Ishikawa (cell line): ENCODE measurements around the gene PRM1.

ENCODE experiments used
- CEBPB ChIP-seq: IDR thresholded peaks from 2 replicates; pipeline ENCODE4 v1.6.1; 2012
- CREB1 ChIP-seq: IDR thresholded peaks from 2 replicates; pipeline ENCODE4 v1.6.1; 2012; ENCODE audit warnings: low read depth
- EGR1 ChIP-seq: IDR thresholded peaks from 2 replicates; pipeline ENCODE4 v1.6.1; 2012
- EP300 ChIP-seq: IDR thresholded peaks from 2 replicates; pipeline ENCODE4 v1.6.1; 2012; ENCODE audit warnings: borderline replicate concordance
- FOXM1 ChIP-seq: IDR thresholded peaks from 2 replicates; pipeline ENCODE4 v1.6.1; 2012; ENCODE audit warnings: low read depth, borderline replicate concordance
- MAX ChIP-seq: IDR thresholded peaks from 2 replicates; pipeline ENCODE4 v1.6.1; 2012
- NFIC ChIP-seq: IDR thresholded peaks from 2 replicates; pipeline ENCODE4 v1.6.1; 2012
- RAD21 ChIP-seq: IDR thresholded peaks from 2 replicates; pipeline ENCODE4 v1.6.1; 2012; ENCODE audit warnings: low read depth
- TAF1 ChIP-seq: IDR thresholded peaks from 2 replicates; pipeline ENCODE4 v1.6.1; 2012; ENCODE audit warnings: low read depth, mild to moderate bottlenecking
- TEAD4 ChIP-seq: IDR thresholded peaks from 2 replicates; pipeline ENCODE4 v1.6.1; 2012
- YY1 ChIP-seq: IDR thresholded peaks from 2 replicates; pipeline ENCODE4 v1.6.1; 2012; ENCODE audit warnings: low read depth
- ZBTB7A ChIP-seq: IDR thresholded peaks from 2 replicates; pipeline ENCODE4 v1.6.1; 2012; ENCODE audit warnings: low read depth
- TF ChIP-seq, protein P1 (sequence below): IDR thresholded peaks from 2 replicates; pipeline ENCODE4 v1.6.1; 2012; ENCODE audit warnings: low read depth, mild to moderate bottlenecking
- TF ChIP-seq, protein P2 (sequence below): IDR thresholded peaks from 2 replicates; pipeline ENCODE4 v1.6.1; 2012

- TF ChIP-seq, protein P1, sequence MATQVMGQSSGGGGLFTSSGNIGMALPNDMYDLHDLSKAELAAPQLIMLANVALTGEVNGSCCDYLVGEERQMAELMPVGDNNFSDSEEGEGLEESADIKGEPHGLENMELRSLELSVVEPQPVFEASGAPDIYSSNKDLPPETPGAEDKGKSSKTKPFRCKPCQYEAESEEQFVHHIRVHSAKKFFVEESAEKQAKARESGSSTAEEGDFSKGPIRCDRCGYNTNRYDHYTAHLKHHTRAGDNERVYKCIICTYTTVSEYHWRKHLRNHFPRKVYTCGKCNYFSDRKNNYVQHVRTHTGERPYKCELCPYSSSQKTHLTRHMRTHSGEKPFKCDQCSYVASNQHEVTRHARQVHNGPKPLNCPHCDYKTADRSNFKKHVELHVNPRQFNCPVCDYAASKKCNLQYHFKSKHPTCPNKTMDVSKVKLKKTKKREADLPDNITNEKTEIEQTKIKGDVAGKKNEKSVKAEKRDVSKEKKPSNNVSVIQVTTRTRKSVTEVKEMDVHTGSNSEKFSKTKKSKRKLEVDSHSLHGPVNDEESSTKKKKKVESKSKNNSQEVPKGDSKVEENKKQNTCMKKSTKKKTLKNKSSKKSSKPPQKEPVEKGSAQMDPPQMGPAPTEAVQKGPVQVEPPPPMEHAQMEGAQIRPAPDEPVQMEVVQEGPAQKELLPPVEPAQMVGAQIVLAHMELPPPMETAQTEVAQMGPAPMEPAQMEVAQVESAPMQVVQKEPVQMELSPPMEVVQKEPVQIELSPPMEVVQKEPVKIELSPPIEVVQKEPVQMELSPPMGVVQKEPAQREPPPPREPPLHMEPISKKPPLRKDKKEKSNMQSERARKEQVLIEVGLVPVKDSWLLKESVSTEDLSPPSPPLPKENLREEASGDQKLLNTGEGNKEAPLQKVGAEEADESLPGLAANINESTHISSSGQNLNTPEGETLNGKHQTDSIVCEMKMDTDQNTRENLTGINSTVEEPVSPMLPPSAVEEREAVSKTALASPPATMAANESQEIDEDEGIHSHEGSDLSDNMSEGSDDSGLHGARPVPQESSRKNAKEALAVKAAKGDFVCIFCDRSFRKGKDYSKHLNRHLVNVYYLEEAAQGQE, result no peak
- TF ChIP-seq CREB1, result no peak
- TF ChIP-seq RAD21, result no peak
- TF ChIP-seq EP300, result no peak
- no peak for TF ChIP-seq TAF1
- TF ChIP-seq YY1, result no peak
- no peak for TF ChIP-seq CEBPB
- TF ChIP-seq FOXM1, result no peak
- TF ChIP-seq, protein P2, sequence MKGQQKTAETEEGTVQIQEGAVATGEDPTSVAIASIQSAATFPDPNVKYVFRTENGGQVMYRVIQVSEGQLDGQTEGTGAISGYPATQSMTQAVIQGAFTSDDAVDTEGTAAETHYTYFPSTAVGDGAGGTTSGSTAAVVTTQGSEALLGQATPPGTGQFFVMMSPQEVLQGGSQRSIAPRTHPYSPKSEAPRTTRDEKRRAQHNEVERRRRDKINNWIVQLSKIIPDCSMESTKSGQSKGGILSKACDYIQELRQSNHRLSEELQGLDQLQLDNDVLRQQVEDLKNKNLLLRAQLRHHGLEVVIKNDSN, result no peak
- TF ChIP-seq MAX, result no peak
- no peak for TF ChIP-seq EGR1
- TF ChIP-seq TEAD4, result no peak
- no peak for TF ChIP-seq ZBTB7A
- no peak for TF ChIP-seq NFIC
Measured at GRCh38 chr16:11240636-11241473, 40.3 kb downstream of the PRM1 start.
